Caco-2 (cell line): ENCODE measurements around the gene ERC2. TPM values are rescaled to one million over a fixed set of nuclear protein-coding genes. Genes with fewer than 3 reads are reported as not detected.

Experiments
- BruUV-seq: library from RNA; stranded (reverse); fragments of 400-500 nt; replicated peaks from 2 replicates; lab custom pipeline; 2021; lab: Mats Ljungman, UMichigan
- CTCF ChIA-PET: fragments of 300-600 bp; sonication (Branson Sonifier 250); formaldehyde crosslinking; loops from one replicate; lab custom pipeline; 2022; ENCODE audit warnings: antibody characterized with exemption; lab: Charles Lee
- POLR2A ChIA-PET: fragments of 300-600 bp; sonication (Branson Sonifier 250); formaldehyde crosslinking; loops from one replicate; lab custom pipeline; 2022; ENCODE audit warnings: antibody characterized with exemption; lab: Charles Lee
- DNase-seq, 2 experiments: peaks; one replicate each; pipeline versions ENCODE4 v3.0.0 to v3.0.0-alpha.2; 2020 to 2022
- H3K27me3 ChIP-seq: replicated peaks from 2 replicates; pipeline ENCODE4 v1.6.0; 2011; ENCODE audit warnings: low read length; ENCODE audit not compliant: control insufficient read depth, insufficient read depth
- H3K36me3 ChIP-seq: 2 replicates; pipeline ENCODE4 v1.5.1; 2011; ENCODE audit warnings: low read length; ENCODE audit not compliant: control insufficient read depth, insufficient read depth
- H3K4me1 ChIP-seq: fragments of 250-450 bp; sonication (Bioruptor Pico); 2 replicates; pipeline ENCODE4 v1.5.1; 2020; ENCODE audit warnings: mild to moderate bottlenecking
- H3K4me3 ChIP-seq: 2 replicates; pipeline ENCODE4 v1.5.1; 2011; ENCODE audit warnings: low read depth, mild to moderate bottlenecking, control low read depth, low read length
- H3K9me3 ChIP-seq: fragments of 250-450 bp; sonication (Bioruptor Pico); 2 replicates; pipeline ENCODE4 v1.5.1; 2020; ENCODE audit warnings: mild to moderate bottlenecking, moderate library complexity
- H3K27ac Mint-ChIP-seq: one replicate; pipeline ENCODE4 v1.8.0; 2022; ENCODE audit warnings: mixed read lengths; ENCODE audit not compliant: unreplicated experiment
- H3K27me3 Mint-ChIP-seq: one replicate; pipeline ENCODE4 v1.8.0; 2022; ENCODE audit warnings: mixed read lengths; ENCODE audit not compliant: insufficient read depth, unreplicated experiment
- H3K36me3 Mint-ChIP-seq: one replicate; pipeline ENCODE4 v1.8.0; 2022; ENCODE audit warnings: mild to moderate bottlenecking, mixed read lengths; ENCODE audit not compliant: insufficient read depth, unreplicated experiment
- H3K4me1 Mint-ChIP-seq: one replicate; pipeline ENCODE4 v1.8.0; 2022; ENCODE audit warnings: low read depth, mixed read lengths; ENCODE audit not compliant: unreplicated experiment
- H3K4me3 Mint-ChIP-seq: one replicate; pipeline ENCODE4 v1.8.0; 2022; ENCODE audit warnings: mild to moderate bottlenecking, moderate library complexity, mixed read lengths; ENCODE audit not compliant: unreplicated experiment
- H3K9me3 Mint-ChIP-seq: one replicate; pipeline ENCODE4 v1.8.0; 2022; ENCODE audit warnings: mixed read lengths; ENCODE audit not compliant: unreplicated experiment
- CTCF ChIP-seq, 2 experiments: fragments of 200-600 bp in 1 of 2; IDR thresholded peaks; 1 replicate in 1 of 2; 2 replicates in 1 of 2; pipeline versions ENCODE4 v1.5.1 to v1.8.0; 2011 to 2022; ENCODE audit warnings: antibody characterized with exemption in 1 of 2, control low read depth in 1 of 2, inconsistent platforms in 1 of 2, low read depth in 1 of 2, low read length in 1 of 2, mild to moderate bottlenecking in 1 of 2, moderate library complexity in 1 of 2; ENCODE audit not compliant: insufficient read depth in 1 of 2, severe bottlenecking in 1 of 2, unreplicated experiment in 1 of 2
- intact Hi-C: fragments of 100-400 bp; cut with micrococcal nuclease; formaldehyde crosslinking; loops from one replicate; pipeline ENCODE4 v1.10.0; 2022; ENCODE audit not compliant: unreplicated experiment
- total RNA-seq: library from RNA; stranded (reverse); gene quantifications from 2 replicates; pipeline ENCODE4 v1.2.3, GENCODE V29; 2022

The ERC2 gene
- total RNA-seq, 1 experiment from 2014 or later: 0.54 TPM

- no peaks in the 10 kb centered on the region for H3K36me3 Mint-ChIP-seq
- Histone ChIP-seq H3K36me3 (no peaks in the 10 kb centered on the region), H3K4me1 (no peaks in the 10 kb centered on the region), H3K27me3 (no peaks in the 10 kb centered on the region), H3K9me3 (no peaks in the 10 kb centered on the region), H3K4me3 (no peak overlapping the region)
- intact Hi-C loops: no loop called here
- H3K27me3 Mint-ChIP-seq: peaks cover 4% of the 10 kb centered on the region
- ChIA-PET POLR2A (no interaction called here), CTCF (no interaction called here)
- no peak for DNase-seq
- no peaks in the 10 kb centered on the region for H3K4me1 Mint-ChIP-seq
- TF ChIP-seq CTCF (IDR thresholded peaks at IDR 0.05; ENCODE audit: insufficient read depth in 1 of 2, low read depth in 1 of 2, low read length in 1 of 2, severe bottlenecking in 1 of 2, unreplicated experiment in 1 of 2): no peak
- H3K9me3 Mint-ChIP-seq: no peaks in the 10 kb centered on the region
- H3K27ac Mint-ChIP-seq: no peak overlapping the region
- BruUV-seq: no TSS peak
- H3K4me3 Mint-ChIP-seq: no peak overlapping the region
Observed at GRCh38 chr3:55824406-55824805, 643.9 kb downstream of the ERC2 start.

GRCh38 chr3:55823829-55824228 is 644.4 kb downstream of the ERC2 start:
- Histone ChIP-seq H3K4me1 (no peaks in the 10 kb centered on the region), H3K36me3 (no peaks in the 10 kb centered on the region), H3K9me3 (no peaks in the 10 kb centered on the region), H3K4me3 (no peak overlapping the region), H3K27me3 (no peaks in the 10 kb centered on the region)
- ChIA-PET CTCF (no interaction called here), POLR2A (no interaction called here)
- Mint-ChIP-seq H3K4me1 (no peaks in the 10 kb centered on the region), H3K27me3 (peaks cover 4% of the 10 kb centered on the region), H3K4me3 (no peak overlapping the region), H3K36me3 (no peaks in the 10 kb centered on the region), H3K9me3 (no peaks in the 10 kb centered on the region), H3K27ac (no peak overlapping the region)
- BruUV-seq: no TSS peak
- intact Hi-C loops: loop anchor here (1.0 kb wide), 1 partner anchor 20 kb away; no protein-coding TSS in a partner anchor
- no peak for TF ChIP-seq CTCF (IDR thresholded peaks at IDR 0.05; ENCODE audit: insufficient read depth in 1 of 2, low read depth in 1 of 2, low read length in 1 of 2, severe bottlenecking in 1 of 2, unreplicated experiment in 1 of 2)
- no peak for DNase-seq

- Histone ChIP-seq H3K4me1 (no peaks in the 10 kb centered on the region), H3K9me3 (no peaks in the 10 kb centered on the region), H3K27me3 (no peaks in the 10 kb centered on the region), H3K4me3 (no peak overlapping the region), H3K36me3 (no peaks in the 10 kb centered on the region)
- Mint-ChIP-seq H3K9me3 (no peaks in the 10 kb centered on the region), H3K4me3 (no peak overlapping the region), H3K27ac (no peak overlapping the region), H3K36me3 (no peaks in the 10 kb centered on the region), H3K27me3 (peaks cover 4% of the 10 kb centered on the region), H3K4me1 (no peaks in the 10 kb centered on the region)
- POLR2A ChIA-PET: no interaction called here
- BruUV-seq: no TSS peak
- no peak for DNase-seq
- TF ChIP-seq CTCF (IDR thresholded peaks at IDR 0.05; ENCODE audit: insufficient read depth in 1 of 2, low read depth in 1 of 2, low read length in 1 of 2, severe bottlenecking in 1 of 2, unreplicated experiment in 1 of 2): no peak
- CTCF ChIA-PET: no interaction called here
- intact Hi-C loops: loop anchor here (1.0 kb wide), 1 partner anchor 19 kb away; no protein-coding TSS in a partner anchor
Observed at GRCh38 chr3:55823001-55823400, 645.3 kb downstream of the ERC2 start.
